Raji (cell line): Measurements from ENCODE around the gene FAM76A.

ENCODE experiments used
- POLR2A ChIP-seq: IDR thresholded peaks from 2 replicates; pipeline ENCODE4 v1.6.1; 2011; ENCODE audit warnings: low read depth, low read length, control low read depth; ENCODE audit not compliant: insufficient read depth

Gene FAM76A

DNA sequence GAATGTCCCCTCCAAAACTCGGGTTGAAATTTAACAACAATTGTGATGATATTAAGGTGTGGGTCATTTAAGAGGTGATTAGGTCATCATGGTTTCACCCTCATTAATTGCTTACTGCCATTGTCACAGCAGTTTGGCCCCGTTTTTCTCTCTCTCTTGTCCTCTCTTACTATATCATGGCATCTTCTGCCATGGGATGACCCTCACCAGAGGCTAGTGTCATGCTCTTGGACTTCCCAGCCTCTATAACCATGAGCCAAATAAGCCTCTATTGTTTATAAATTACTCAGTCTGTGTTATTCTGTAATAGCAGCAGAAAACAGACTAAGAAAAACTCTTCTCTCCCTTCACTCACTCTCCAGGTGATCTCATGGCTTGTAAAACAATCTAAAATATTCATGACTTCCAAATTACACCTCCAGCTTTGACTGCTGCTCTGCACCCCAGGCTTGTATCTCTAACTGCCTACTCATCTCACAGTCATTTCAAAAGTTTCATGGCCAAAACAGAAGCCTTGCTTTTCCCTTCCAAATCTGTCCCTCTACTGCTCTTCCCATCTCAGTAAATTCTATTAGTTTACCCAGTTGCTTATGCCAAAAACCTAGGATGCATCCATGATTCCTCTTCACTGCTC is 9.4 kb upstream of the FAM76A start:
- TF ChIP-seq POLR2A = no peak

DNA sequence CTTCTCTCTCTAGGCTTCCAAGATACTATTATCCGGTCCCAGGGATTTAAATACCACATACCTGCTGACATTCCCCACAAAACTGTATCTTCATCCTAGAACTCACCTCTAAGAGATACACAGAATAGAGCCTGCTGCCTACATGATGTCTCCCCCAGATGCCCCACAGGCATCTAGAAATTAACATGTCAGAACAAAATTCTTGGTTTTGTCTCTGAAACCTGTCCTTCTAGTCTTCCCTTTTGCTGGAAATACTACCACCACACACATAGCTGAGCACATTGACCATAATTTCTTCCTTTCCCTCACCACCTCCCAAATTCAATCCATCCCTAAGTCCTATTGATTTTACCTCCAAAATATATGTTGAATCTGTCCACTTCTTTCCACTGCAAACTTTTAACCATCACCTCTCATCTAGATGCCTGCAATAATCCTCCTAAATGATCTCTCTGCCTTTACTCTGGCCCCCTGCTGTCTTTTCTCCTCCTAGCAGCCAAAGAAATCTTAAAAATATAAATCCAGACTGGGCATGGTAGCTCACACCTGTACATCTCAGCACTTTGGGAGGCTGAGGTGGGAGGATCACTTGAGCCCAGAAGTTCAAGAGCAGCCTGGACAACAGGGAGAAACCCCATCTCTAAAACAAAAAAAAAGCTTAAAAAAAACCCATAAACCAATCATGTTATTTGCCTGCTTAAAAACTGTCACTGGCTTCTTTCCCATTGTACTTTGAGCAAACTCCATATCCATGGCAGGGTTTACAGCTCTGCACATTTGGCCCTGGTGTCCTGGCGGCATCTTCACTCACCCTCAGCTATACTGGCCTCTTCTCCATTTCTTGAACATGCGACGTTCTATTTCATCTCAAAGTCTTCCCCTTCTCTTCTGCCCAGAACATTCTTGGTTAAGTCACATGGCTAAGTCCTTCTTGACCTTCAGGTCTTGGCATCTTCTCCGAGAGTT is 6.2 kb upstream of the FAM76A start:
- TF ChIP-seq POLR2A = no peak

DNA sequence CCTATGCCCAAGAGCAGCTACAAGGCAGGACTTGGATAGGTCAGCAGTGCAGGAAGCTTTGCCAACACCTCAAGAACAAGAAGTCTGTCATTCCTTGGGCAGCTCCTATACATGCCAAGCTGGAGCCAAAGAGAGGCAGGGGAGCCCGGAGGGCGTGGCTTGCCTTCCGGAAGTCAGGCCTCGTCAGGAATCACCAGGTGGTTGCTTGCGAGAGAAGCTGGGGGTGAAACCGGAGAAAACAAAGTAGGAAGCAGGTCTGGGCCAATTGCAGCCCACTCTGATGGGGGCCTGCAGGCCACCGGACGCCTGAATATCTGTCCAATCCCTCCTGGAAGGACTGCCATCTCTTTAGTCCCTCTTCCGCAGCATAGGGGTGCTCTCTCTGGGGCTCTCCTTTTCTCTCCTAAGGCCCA is 794 bp upstream of the FAM76A start:
- no peak for TF ChIP-seq POLR2A

DNA sequence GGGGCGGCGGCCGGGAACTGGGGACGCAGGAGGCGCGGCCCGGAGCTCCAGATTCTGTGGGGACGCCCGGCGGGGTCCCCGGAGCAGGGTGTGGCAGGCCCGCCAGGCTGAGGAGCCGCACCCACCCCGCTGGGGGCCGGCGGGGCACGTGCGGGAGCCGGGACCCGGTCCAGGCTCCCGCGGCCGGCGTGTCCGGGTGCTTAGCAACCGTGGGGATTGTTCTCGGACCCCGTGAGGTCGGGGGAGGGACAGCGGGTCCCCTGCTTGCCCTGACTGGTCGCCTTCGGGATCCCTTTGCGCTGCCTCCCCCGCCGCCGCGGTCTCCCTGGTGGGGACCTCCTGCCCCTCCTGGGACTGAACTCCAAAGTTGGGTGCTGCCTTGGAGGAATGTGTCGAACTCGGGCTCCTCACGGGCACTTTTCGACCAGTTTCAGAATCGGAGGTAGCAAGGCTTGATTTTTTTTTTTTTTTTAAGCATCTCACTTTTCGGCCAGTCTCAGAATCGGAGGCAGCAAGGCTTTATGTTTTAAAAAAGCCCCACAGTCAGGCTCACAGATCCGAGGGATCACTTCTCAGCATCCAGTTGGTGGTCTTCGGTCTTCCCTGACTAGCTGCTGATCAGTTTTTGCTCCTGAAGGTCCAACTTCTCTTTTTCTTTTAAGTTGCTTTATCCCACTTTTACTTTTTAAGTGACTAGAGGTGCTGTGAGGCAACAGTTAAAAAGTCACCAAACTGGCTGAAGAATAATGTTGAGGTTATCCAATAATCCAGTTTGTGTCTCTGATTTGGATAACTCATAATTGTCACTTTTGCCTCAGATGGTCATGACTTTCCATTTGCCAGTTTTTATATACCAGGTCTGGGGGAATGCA is 648 bp downstream of the FAM76A start:
- TF ChIP-seq POLR2A = no peak

DNA sequence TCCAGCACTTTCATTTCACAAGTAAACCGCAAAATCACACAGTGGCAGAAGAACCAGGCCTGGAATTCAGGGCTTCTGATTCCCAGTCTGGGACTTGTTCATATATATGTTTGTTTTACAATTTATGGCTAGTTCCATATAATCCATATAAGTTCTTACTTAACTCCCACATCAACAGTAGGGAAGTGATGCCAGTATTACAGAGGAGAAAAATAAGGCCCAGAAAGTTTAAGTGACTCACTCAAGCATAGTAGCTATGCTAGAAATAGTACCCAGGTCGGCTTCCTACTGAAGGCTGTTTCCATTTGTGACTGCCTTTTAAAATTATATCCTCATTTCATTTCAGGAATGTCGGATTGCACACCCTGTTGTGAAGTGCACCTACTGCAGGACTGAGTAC is 1.4 kb downstream of the FAM76A start:
- TF ChIP-seq POLR2A = no peak

DNA sequence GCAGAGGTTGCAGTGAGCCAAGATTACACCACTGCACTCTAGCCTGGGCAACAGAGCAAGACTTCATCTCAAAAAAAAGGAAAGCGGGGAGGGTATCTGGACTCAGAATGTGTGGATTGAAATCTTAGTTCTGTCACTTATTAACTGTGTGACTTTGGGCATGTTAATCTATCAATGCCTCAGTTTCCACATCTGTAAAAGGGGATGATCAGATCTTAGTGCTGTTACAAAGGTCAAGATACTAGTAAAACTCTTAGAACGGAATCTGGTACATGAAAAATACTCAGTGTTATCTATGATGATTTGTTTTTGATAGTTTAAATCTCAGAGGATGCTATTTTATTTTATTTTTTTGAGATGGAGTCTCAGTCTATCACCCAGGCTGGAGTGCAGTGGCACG is 10.5 kb downstream of the FAM76A start:
- no peak for TF ChIP-seq POLR2A

DNA sequence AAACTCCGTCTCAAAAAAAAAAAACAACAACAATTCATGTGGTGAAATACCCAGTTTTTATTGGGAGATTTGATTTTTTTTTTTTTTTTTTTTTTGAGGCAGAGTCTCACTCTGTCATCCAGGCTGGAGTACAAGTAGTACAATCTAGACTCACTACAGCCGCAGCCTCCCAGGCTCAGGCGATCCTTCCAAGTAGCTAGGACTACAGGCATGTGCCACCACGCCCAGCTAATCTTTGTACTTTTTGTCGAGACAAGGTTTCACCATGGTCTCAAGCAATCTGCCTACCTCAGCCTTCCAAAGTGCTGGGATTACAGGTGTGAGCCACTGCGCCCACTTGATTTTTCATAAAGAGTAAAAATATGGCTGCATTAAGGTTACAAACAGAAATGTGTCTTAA is 15.4 kb downstream of the FAM76A start:
- TF ChIP-seq POLR2A = no peak

DNA sequence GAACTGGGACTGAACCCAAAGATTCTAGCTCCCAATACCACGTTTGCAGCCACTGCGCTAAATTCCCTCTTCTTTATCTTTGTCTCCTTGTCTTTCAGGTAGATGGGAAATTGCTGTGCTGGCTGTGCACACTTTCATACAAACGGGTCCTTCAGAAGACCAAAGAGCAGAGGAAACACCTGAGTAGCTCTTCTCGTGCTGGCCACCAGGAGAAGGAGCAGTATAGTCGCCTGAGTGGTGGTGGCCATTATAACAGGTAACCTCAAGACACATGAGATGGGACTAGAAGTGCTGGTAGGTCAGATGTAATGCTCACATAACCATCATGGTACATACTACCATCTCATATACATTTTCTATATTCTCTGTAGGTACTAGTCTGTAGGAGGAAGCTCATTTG is 18.8 kb downstream of the FAM76A start:
- no peak for TF ChIP-seq POLR2A

DNA sequence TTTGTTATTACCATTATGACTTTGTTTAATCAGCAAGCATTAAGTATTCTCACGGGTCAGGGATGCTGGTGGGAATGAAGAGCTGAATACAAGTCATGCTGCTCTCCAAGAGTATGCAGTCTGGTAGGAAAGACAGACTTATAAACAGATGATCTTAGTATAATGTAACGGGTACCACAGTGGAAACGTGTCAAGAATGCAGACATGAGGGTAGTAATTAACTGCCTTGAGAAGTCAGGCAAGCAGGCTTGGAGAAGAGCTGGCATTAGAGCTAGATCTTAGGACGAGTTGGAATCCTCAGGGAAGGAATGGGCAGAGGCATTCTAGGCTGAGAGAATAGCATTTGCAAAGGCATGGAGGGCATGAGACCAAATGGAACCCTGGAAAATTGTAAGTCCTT is 19.7 kb downstream of the FAM76A start:
- TF ChIP-seq POLR2A = no peak

DNA sequence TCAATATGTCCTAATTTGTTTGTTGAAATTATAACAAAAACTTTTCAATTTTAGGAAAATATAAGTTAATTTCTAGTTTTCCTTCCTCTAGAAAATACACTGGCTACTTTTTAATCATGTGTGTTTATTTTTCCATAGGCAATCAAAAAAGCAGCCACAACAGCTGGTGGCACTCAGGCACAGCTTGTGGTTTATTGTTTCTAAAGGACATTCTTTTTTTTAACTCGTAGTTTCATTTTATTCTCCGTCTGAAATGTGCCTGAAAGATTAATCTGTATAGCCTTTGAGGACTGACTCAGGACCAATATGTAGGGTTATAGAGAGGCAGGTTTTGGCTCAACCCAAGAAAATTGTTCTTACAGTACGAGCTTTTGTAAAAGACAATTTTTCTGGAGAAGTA is 26.6 kb downstream of the FAM76A start:
- TF ChIP-seq POLR2A = no peak

DNA sequence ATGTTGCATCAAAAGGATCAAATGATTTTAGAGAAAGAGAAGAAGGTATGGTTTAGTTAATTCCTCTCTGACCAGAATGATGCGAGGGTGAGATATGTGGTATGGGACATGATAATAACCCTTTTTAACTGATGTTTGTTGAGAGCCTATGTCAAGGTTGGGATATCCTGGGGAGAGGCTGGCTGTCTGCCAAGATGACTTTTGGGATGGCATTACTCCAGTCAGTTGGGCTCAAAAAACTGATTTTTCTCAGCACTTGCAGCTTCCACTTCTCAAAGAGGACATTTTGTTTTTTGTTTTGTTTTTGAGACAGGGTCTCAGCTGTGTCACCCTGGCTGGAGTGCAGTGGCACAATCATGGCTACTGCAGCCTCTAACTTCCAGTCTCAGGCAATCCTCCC is 29.5 kb downstream of the FAM76A start:
- no peak for TF ChIP-seq POLR2A

DNA sequence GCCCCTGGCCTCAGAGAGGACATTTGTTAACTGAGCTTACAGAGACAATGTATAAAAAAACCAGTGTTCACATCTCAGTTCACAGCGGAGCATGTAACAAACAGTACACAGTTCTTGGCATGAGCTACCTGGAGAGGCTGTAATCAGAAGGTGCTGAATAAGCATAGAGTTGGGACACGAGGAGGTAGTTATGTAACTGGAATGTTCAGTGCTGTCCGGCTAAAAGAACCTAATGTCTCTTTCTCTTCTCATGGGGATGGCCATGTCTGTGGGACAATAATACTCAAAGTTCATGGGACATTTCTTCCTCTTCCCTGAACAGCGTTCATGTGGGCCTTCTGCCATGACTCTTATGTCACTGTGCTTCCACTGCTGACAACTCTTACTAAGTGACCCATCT is 30.1 kb downstream of the FAM76A start:
- no peak for TF ChIP-seq POLR2A

DNA sequence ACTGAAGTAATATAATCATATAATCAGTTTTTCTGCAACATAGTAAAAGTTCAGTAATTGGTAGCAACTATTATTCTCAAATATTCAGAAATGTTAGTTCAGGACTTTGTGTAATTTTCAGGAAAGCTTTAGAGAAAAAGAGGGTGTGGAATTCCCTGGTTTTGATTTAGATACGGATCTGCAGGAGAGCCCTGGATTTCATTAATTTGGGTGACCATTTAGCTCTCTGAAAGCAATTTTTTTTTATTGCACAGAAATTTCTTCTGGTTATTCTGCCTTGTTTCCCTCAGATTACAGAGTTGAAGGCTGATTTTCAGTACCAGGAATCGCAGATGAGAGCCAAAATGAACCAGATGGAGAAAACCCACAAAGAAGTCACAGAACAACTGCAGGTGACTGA is 33.5 kb downstream of the FAM76A start:
- TF ChIP-seq POLR2A = no peak

DNA sequence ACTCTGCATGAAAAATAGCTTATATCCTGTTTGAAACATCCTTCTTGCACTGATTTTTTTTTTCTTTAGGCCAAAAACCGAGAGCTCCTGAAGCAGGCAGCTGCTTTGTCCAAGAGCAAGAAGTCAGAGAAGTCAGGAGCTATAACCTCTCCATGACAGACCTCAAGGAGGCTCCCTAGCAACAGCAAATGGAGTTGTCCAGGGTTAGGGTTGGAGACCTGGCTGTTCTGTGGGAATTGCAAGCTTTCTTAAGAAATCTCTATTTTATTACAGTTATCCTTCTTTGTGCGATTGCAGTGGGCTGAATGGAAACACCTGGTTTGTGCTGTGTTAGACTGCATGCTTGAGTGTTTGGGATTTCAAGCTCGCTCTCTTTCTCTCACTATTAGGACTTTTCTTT is 34.7 kb downstream of the FAM76A start:
- TF ChIP-seq POLR2A = no peak

DNA sequence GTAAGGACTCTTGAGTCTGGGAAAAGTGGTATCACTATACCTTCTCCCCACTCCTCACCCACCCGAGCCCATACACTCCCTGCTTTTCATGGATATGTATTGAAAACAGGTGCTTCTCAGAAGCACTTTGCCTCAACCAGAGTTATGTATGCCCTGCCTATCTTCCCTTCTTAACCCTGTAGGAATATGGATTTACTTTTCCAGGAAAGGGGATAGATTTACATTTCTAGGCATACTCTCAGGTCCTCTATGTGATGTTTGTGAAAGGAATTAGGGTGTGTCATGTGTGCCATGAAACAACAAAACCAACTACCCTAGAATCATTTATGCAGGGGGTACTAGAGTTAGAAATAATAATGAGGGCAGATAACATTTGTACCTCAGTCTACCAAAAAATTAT is 36.3 kb downstream of the FAM76A start:
- no peak for TF ChIP-seq POLR2A
